GM21390 (cell line): ENCODE results near the gene HECTD4.
"Not testable (repeated sequence)": the region's sequence is repeated elsewhere in the genome, so short reads cannot be mapped to it uniquely, and the experiment has no call there.

ENCODE experiments used
- ATAC-seq: cut with Tn5 transposase; IDR thresholded peaks from one replicate; pipeline ENCODE4 v1.9.1; 2021; ENCODE audit not compliant: unreplicated experiment

The HECTD4 gene

GRCh38 chr12:112164011-112164660, 218.1 kb downstream of the HECTD4 start:
- no peak for ATAC-seq

GRCh38 chr12:112163471-112163991, 218.7 kb downstream of the HECTD4 start:
- no peak for ATAC-seq

- ATAC-seq, result no peak
These were observed 219.2 kb downstream of the HECTD4 start for GRCh38 chr12:112163056-112163455.

- no peak for ATAC-seq
These were observed 219.9 kb downstream of the HECTD4 start for GRCh38 chr12:112162241-112162790.

- ATAC-seq, result no peak
These were observed 220.5 kb downstream of the HECTD4 start for GRCh38 chr12:112161711-112162110.

GRCh38 chr12:112160611-112161010, 221.6 kb downstream of the HECTD4 start:
- no peak for ATAC-seq

GRCh38 chr12:112159146-112159541, 223.1 kb downstream of the HECTD4 start:
- ATAC-seq, result no peak

GRCh38 chr12:112158461-112159145, 223.6 kb downstream of the HECTD4 start:
- ATAC-seq, result not testable (repeated sequence)

GRCh38 chr12:112153893-112154219, 228.4 kb downstream of the HECTD4 start:
- ATAC-seq, result no peak

GRCh38 chr12:112153181-112153892, 228.9 kb downstream of the HECTD4 start:
- ATAC-seq, result no peak

GRCh38 chr12:112151766-112152541, 230.3 kb downstream of the HECTD4 start:
- ATAC-seq, result no peak

GRCh38 chr12:112149596-112149995, 232.6 kb downstream of the HECTD4 start:
- ATAC-seq, result no peak

- ATAC-seq, result no peak
These were observed 234.2 kb downstream of the HECTD4 start for GRCh38 chr12:112148031-112148513.

- ATAC-seq, result no peak
These were observed 236.1 kb downstream of the HECTD4 start for GRCh38 chr12:112146123-112146522.

- no peak for ATAC-seq
These were observed 241.5 kb downstream of the HECTD4 start for GRCh38 chr12:112140728-112141127.

GRCh38 chr12:112134731-112135130, 247.5 kb downstream of the HECTD4 start:
- ATAC-seq, result no peak

- no peak for ATAC-seq
These were observed 248.8 kb downstream of the HECTD4 start for GRCh38 chr12:112133418-112133817.

- no peak for ATAC-seq
These were observed 250.5 kb downstream of the HECTD4 start for GRCh38 chr12:112131686-112132085.

- peak; percentile 51 for ATAC-seq
These were observed 251.7 kb downstream of the HECTD4 start for GRCh38 chr12:112130441-112130998.

GRCh38 chr12:112126911-112127310, 255.3 kb downstream of the HECTD4 start:
- no peak for ATAC-seq
